NCI-H526 (cell line): Measurements from ENCODE around the gene ALCAM.

ENCODE experiments used
- DNase-seq, 2 experiments: peaks; one replicate each; lab custom pipeline; 2025; lab: John Stamatoyannopoulos, UW

The ALCAM gene

DNA sequence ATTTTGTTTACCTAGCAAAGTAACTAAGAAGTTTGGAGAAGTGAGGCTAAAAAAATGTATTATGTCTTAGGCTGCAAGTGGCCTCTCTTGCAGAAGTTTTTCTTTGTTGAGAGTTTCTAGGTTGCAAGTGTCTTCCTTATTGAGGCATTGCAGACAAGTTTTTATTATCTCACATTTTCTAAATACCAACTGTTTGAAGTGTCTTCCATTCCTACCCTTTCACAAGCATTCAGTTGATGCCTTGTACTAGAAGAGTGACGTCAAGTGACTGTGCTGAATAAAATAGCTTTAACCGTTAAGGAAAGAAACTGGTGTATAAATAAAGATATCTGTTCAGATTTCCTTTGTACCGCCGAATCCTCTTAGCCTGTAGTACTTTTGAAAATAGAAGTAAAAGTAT, 123.3 kb downstream of the ALCAM start:
- no peak for DNase-seq

GRCh38 chr3:105493305-105493892, 126.7 kb downstream of the ALCAM start:
- no peak for DNase-seq

- DNase-seq: no peak
These were observed 128.3 kb downstream of the ALCAM start for GRCh38 chr3:105495021-105495420.

GRCh38 chr3:105496343-105496742, 129.6 kb downstream of the ALCAM start:
- no peak for DNase-seq

DNA sequence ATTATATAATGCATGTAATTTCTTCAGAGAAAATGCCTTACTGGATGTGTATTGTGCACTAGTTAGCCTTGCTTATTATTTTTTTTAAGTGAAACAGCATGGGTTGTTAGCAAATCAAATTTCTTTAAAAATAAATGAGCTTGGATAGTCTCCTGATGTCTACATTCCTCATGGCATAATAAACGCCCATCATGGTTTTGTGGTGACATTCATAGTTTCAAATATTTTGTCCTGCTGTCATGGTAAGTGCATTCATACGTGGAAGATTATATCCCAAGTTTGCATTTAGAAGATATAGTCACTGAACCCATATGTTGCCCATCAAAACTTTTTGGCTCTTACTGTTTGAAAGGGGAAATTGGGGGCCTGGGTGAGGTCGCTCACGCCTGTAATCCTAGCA, 130.7 kb downstream of the ALCAM start:
- DNase-seq: no peak

DNA sequence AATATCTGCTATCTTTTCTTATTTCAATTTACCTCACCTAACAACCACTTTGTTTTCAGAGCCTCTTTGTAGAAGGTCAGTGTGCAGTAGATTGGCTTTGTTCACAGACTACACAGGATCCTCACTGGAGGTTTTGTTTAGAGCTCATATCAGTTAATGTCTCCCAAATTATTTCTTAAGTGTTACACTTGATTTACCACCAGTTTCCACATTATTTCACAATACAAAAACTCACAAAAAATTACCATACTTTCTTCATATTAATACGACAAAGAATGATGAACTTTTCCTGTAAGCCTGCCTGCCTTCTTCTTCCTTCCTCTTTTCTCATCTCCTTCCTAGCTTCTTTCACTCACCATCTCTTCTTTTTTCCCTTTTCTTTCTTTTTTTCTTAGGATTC, 133.3 kb downstream of the ALCAM start:
- no peak for DNase-seq

GRCh38 chr3:105502333-105502732, 135.6 kb downstream of the ALCAM start:
- DNase-seq: no peak

GRCh38 chr3:105503191-105503593, 136.5 kb downstream of the ALCAM start:
- no peak for DNase-seq

- DNase-seq: no peak
These were observed 137.8 kb downstream of the ALCAM start for GRCh38 chr3:105504440-105504951.

DNA sequence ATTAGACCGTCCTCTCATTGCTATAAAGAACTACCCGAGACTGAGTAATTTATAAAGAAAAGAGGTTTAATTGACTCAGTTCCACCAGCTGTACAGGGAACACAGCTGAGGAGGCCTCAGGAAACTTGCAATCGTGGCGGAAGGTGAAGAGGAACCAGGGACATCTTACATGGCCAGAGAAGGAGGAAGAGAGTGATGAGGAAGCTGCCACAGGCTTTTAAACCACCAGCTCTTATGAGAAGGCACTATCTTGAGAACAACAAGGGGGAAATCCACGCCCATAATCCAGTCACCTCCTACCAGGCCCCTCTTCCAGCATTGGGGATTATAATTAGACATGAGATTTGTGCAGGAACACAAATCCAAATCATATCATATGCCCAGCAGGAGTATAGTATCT, 138.5 kb downstream of the ALCAM start:
- DNase-seq: no peak

GRCh38 chr3:105511031-105511430, 144.3 kb downstream of the ALCAM start:
- DNase-seq: no peak

- DNase-seq: no peak
These were observed 145.4 kb downstream of the ALCAM start for GRCh38 chr3:105512061-105512460.

DNA sequence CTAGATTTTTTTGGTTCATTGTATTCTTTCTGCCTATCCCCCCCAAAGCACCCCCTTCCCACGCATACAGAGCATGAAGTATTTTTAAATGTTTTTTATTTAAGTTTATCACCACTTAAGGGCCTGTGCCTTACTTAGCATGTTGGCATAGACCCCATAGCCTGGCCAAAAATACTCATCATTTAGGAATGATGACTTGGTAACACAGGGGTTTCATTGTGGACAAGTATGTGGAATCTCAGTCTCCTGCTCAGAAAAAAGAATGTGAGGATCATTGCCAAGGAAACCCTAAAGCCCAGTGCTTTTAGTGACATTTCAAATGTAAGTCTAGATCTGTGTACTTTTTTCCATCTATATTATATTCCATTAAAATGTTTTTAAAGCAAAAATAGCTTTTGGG, 146.3 kb downstream of the ALCAM start:
- no peak for DNase-seq

- no peak for DNase-seq
These were observed 147.2 kb downstream of the ALCAM start for GRCh38 chr3:105513886-105514285.

DNA sequence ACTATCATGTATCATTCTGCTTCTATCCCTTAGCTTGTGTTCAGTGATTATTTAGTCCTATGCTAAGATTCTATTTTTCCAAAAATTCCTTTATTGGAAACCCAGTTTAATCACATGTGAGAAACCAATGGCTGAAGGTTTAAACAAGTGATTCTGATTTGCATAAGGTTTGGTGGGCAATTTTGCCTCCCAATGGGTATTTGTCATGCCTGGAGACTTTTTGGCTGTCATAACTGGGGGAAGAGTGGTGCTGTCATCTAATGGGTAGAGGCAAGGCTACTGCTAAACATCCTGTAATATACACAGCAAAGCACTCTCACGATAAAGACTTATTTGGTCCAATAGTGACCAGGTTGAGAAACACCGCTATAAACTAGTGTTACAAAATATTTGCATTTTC, 148.7 kb downstream of the ALCAM start:
- DNase-seq: no peak

DNA sequence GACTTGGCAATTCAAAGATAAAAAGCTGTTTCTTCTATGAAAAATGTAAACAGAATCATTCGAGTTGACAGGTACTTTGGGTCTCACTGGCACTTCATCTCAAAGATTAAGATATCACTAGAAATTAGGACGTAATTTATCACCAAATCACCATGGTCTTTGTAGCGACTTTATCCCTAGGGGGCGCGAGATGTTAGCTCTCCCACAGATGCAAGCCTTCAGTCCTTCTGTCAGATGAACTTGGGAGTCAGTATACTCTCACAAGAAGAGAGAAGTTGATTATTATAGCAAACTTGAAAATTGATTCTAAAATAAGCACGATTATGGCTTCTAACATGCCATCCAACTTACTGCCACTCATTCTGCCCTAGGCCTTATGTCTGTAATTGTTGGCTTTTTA, 150.3 kb downstream of the ALCAM start:
- DNase-seq: no peak

- DNase-seq: no peak
These were observed 151.5 kb downstream of the ALCAM start for GRCh38 chr3:105518203-105518602.

- peak; percentile 67 to 83 for DNase-seq
These were observed 152.2 kb downstream of the ALCAM start for GRCh38 chr3:105518806-105519418.

GRCh38 chr3:105521770-105522169, 155.1 kb downstream of the ALCAM start:
- DNase-seq: no peak

DNA sequence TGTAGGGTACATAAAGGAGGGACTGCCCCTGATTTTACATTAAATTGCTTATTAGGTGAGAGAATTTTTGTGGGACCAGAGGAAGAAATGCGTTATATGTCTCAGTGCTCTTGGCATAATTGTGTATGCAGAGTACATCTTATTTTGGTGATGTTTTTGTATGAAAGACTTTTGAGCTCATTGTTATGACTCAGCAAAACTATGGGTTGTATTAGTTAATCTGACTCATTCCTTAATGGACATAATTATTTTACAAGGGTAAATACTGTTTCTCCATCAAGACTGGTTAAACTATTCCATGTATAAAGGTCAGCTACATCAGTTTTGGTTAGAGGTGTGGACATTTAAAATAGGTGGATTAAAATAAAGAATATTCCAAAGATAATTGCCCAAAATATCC, 156.8 kb downstream of the ALCAM start:
- no peak for DNase-seq

- DNase-seq: peak in 1 of 2 experiments; percentile 15
These were observed 158.8 kb downstream of the ALCAM start for GRCh38 chr3:105525531-105525930.

- peak; percentile 68 to 78 for DNase-seq
These were observed 159.8 kb downstream of the ALCAM start for GRCh38 chr3:105526360-105527111.

DNA sequence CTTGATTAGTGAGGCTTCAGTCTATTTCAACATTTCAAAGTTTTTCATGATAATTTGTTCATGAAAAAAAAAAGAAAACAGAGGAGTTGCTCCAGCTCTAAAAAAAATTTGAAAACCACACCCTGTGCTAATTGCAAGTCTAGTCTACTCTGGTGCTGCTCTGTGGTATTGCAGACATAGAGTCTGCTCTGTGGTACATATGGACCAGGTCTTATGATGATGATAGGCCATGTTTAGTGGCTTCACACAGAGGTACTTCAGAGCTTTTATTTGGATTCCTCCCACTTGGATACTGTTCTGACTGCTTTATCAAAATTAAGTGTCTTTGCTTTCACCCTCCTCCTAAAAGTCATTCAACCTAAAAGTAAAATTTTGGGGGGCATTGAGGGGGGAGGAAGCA, 160.8 kb downstream of the ALCAM start:
- no peak for DNase-seq
